H1 (cell line): ENCODE measurements around the gene TRUB1. TPM values are rescaled to one million over a fixed set of nuclear protein-coding genes. Genes with fewer than 3 reads are reported as not detected.

Source experiments
- KDM4A ChIP-seq: IDR thresholded peaks from one replicate; pipeline ENCODE4 v1.7.1; 2012; ENCODE audit warnings: low read depth, mild to moderate bottlenecking, moderate library complexity, low read length, inconsistent platforms; ENCODE audit not compliant: severe bottlenecking
- KDM5A ChIP-seq: fragments of 200-600 bp; IDR thresholded peaks from 2 replicates; pipeline ENCODE4 v1.7.1; 2012; ENCODE audit warnings: mild to moderate bottlenecking, low read length, inconsistent platforms, mixed read lengths
- RBBP5 ChIP-seq: IDR thresholded peaks from 2 replicates; pipeline ENCODE4 v1.7.1; 2012; ENCODE audit warnings: low read depth, mild to moderate bottlenecking, inconsistent platforms, low read length, moderate library complexity, borderline replicate concordance
- RXRA ChIP-seq: IDR thresholded peaks from 2 replicates; pipeline ENCODE4 v1.6.1; 2011; ENCODE audit warnings: low read depth, mild to moderate bottlenecking, low read length, moderate library complexity; ENCODE audit not compliant: insufficient read depth
- SAP30 ChIP-seq: fragments of 300-600 bp; sonication (generic); IDR thresholded peaks from 2 replicates; pipeline ENCODE4 v1.7.1; 2012; ENCODE audit warnings: low read length, moderate library complexity, mild to moderate bottlenecking, inconsistent platforms; ENCODE audit not compliant: insufficient read depth, insufficient replicate concordance
- SIRT6 ChIP-seq: IDR thresholded peaks from one replicate; pipeline ENCODE4 v1.7.1; 2012; ENCODE audit warnings: low read length, inconsistent platforms
- polyA plus RNA-seq, 7 experiments: library from polyadenylated mRNA; depleted of rRNA in 3 of 7; stranded (reverse) in 5 of 7; unstranded in 2 of 7; fragments of >200 nt in 5 of 7; fragments of 200-250 nt in 2 of 7; gene quantifications; 1 replicate in 5 of 7; 2 replicates in 1 of 7; 4 replicates in 1 of 7; pipeline versions ENCODE4 v1.2.1 to v1.2.3, GENCODE V29; 2011 to 2013; ENCODE audit warnings: missing spikeins in 2 of 7, mixed read lengths in 2 of 7
- total RNA-seq: library from RNA; stranded (reverse); fragmentation: NEBNext Ultra II Directional; extraction: Animal tissue kit (Norgen Biotek cat#: 25700); gene quantifications from 2 replicates; pipeline ENCODE4 v1.2.1, GENCODE V29; 2021
- TF ChIP-seq, protein P1 (sequence below): fragments of 300-600 bp; sonication (generic); IDR thresholded peaks from 2 replicates; pipeline ENCODE4 v1.7.1; 2012; ENCODE audit warnings: low read length, moderate library complexity, mild to moderate bottlenecking, inconsistent platforms; ENCODE audit not compliant: insufficient replicate concordance
- TF ChIP-seq, protein P2 (sequence below): IDR thresholded peaks from 2 replicates; pipeline ENCODE4 v1.6.1; 2011; ENCODE audit warnings: low read length, improper control_type of control experiment

Gene TRUB1
- total and polyA plus RNA-seq, 2 of the 8 experiments (the other 6 are each of a cell fraction or from before 2014, with no cell fraction given), result 6.3 to 22.2 TPM

DNA sequence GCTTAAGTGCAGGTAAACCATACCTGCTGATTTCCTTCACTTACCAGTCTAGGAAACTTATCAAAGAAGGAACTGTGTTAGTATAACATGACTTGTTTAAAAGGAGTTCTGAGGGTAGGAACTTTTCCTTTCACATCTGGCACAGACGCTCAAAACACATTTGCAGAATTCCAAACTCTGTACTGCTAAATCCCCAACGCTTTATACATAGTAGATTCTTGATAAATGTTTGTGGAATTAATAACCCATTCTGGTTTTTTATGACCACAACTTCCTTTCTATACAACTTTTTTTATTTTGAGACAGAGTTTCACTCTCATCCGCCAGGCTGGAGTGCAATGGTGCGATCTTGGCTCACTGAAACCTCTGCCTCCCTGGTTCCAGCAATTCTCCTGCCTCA lies 7.7 kb upstream of the TRUB1 start (continued):
- TF ChIP-seq, protein P1, sequence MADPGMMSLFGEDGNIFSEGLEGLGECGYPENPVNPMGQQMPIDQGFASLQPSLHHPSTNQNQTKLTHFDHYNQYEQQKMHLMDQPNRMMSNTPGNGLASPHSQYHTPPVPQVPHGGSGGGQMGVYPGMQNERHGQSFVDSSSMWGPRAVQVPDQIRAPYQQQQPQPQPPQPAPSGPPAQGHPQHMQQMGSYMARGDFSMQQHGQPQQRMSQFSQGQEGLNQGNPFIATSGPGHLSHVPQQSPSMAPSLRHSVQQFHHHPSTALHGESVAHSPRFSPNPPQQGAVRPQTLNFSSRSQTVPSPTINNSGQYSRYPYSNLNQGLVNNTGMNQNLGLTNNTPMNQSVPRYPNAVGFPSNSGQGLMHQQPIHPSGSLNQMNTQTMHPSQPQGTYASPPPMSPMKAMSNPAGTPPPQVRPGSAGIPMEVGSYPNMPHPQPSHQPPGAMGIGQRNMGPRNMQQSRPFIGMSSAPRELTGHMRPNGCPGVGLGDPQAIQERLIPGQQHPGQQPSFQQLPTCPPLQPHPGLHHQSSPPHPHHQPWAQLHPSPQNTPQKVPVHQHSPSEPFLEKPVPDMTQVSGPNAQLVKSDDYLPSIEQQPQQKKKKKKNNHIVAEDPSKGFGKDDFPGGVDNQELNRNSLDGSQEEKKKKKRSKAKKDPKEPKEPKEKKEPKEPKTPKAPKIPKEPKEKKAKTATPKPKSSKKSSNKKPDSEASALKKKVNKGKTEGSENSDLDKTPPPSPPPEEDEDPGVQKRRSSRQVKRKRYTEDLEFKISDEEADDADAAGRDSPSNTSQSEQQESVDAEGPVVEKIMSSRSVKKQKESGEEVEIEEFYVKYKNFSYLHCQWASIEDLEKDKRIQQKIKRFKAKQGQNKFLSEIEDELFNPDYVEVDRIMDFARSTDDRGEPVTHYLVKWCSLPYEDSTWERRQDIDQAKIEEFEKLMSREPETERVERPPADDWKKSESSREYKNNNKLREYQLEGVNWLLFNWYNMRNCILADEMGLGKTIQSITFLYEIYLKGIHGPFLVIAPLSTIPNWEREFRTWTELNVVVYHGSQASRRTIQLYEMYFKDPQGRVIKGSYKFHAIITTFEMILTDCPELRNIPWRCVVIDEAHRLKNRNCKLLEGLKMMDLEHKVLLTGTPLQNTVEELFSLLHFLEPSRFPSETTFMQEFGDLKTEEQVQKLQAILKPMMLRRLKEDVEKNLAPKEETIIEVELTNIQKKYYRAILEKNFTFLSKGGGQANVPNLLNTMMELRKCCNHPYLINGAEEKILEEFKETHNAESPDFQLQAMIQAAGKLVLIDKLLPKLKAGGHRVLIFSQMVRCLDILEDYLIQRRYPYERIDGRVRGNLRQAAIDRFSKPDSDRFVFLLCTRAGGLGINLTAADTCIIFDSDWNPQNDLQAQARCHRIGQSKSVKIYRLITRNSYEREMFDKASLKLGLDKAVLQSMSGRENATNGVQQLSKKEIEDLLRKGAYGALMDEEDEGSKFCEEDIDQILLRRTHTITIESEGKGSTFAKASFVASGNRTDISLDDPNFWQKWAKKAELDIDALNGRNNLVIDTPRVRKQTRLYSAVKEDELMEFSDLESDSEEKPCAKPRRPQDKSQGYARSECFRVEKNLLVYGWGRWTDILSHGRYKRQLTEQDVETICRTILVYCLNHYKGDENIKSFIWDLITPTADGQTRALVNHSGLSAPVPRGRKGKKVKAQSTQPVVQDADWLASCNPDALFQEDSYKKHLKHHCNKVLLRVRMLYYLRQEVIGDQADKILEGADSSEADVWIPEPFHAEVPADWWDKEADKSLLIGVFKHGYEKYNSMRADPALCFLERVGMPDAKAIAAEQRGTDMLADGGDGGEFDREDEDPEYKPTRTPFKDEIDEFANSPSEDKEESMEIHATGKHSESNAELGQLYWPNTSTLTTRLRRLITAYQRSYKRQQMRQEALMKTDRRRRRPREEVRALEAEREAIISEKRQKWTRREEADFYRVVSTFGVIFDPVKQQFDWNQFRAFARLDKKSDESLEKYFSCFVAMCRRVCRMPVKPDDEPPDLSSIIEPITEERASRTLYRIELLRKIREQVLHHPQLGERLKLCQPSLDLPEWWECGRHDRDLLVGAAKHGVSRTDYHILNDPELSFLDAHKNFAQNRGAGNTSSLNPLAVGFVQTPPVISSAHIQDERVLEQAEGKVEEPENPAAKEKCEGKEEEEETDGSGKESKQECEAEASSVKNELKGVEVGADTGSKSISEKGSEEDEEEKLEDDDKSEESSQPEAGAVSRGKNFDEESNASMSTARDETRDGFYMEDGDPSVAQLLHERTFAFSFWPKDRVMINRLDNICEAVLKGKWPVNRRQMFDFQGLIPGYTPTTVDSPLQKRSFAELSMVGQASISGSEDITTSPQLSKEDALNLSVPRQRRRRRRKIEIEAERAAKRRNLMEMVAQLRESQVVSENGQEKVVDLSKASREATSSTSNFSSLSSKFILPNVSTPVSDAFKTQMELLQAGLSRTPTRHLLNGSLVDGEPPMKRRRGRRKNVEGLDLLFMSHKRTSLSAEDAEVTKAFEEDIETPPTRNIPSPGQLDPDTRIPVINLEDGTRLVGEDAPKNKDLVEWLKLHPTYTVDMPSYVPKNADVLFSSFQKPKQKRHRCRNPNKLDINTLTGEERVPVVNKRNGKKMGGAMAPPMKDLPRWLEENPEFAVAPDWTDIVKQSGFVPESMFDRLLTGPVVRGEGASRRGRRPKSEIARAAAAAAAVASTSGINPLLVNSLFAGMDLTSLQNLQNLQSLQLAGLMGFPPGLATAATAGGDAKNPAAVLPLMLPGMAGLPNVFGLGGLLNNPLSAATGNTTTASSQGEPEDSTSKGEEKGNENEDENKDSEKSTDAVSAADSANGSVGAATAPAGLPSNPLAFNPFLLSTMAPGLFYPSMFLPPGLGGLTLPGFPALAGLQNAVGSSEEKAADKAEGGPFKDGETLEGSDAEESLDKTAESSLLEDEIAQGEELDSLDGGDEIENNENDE, result no peak
- TF ChIP-seq RBBP5 (no peak), KDM5A (no peak), KDM4A (no peak), SAP30 (no peak), SIRT6 (no peak), RXRA (no peak)
- TF ChIP-seq, protein P2, sequence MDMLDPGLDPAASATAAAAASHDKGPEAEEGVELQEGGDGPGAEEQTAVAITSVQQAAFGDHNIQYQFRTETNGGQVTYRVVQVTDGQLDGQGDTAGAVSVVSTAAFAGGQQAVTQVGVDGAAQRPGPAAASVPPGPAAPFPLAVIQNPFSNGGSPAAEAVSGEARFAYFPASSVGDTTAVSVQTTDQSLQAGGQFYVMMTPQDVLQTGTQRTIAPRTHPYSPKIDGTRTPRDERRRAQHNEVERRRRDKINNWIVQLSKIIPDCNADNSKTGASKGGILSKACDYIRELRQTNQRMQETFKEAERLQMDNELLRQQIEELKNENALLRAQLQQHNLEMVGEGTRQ, result no peak
